Testis (tissue), 2 donors: ENCODE data around the gene MYH14.

ENCODE experiments used
- POLR2A ChIP-seq: fragments of 450-650 bp; IDR thresholded peaks from one replicate; pipeline ENCODE4 v1.6.1; 2017; ENCODE audit warnings: antibody characterized with exemption, mild to moderate bottlenecking, moderate library complexity
- TF ChIP-seq, protein P1 (sequence below), 3 experiments: fragments of 450-650 bp in 2 of 3; fragments of 200-600 bp in 1 of 3; sonication (generic) in 1 of 3; IDR thresholded peaks; one replicate each; pipeline ENCODE4 v1.5.1; 2016 to 2019; ENCODE audit warnings: antibody characterized with exemption in 3 of 3, mild to moderate bottlenecking in 2 of 3, moderate library complexity in 1 of 3

DNA sequence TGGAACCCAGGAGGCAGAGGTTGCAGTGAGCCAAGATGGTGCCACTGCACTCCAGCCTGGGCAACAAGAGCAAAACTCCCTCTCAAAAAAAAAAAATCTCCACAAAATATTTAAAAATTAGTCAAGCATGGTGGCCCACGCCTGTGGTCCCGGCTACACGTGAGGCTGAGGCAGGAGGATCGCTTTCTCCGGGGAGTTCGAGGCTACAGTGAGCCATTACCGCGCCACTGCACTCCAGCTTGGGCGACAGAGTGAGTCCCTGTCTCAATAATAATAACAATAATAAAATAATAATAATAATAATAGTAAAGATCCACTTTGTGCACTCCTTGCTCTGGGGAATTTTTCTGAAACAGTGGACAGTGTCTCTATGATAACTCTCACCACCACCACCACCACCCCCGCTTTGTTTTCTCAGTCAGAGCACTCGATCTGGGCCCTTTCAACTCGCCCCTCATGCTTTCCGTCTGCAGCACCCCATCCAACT lies 153.3 kb downstream of the MYH14 start:
- TF ChIP-seq, protein P1, sequence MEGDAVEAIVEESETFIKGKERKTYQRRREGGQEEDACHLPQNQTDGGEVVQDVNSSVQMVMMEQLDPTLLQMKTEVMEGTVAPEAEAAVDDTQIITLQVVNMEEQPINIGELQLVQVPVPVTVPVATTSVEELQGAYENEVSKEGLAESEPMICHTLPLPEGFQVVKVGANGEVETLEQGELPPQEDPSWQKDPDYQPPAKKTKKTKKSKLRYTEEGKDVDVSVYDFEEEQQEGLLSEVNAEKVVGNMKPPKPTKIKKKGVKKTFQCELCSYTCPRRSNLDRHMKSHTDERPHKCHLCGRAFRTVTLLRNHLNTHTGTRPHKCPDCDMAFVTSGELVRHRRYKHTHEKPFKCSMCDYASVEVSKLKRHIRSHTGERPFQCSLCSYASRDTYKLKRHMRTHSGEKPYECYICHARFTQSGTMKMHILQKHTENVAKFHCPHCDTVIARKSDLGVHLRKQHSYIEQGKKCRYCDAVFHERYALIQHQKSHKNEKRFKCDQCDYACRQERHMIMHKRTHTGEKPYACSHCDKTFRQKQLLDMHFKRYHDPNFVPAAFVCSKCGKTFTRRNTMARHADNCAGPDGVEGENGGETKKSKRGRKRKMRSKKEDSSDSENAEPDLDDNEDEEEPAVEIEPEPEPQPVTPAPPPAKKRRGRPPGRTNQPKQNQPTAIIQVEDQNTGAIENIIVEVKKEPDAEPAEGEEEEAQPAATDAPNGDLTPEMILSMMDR (IDR thresholded peaks at IDR 0.05) = no peak
- no peak for TF ChIP-seq POLR2A
